RWPE2 (cell line): Measurements from ENCODE around the gene TSTD2.

ENCODE experiments used
- ATAC-seq: fragments of 200-7000 bp; cut with Tn5 transposase; 3 replicates; pipeline ENCODE4 v1.9.1; 2021; ENCODE audit warnings: low read depth
- DNase-seq: peaks from one replicate; pipeline ENCODE4 v3.0.0-alpha.2; 2020; ENCODE audit warnings: low spot score
- H3K27ac ChIP-seq: fragments of 450-650 bp; 2 replicates; pipeline ENCODE4 v1.5.1; 2017; ENCODE audit warnings: mild to moderate bottlenecking; ENCODE audit not compliant: poor library complexity, severe bottlenecking
- H3K27me3 ChIP-seq: fragments of 250-450 bp; sonication (Bioruptor Pico); 2 replicates; pipeline ENCODE4 v1.5.1; 2021; ENCODE audit warnings: mild to moderate bottlenecking, moderate library complexity; ENCODE audit not compliant: insufficient read depth, poor library complexity, severe bottlenecking
- H3K36me3 ChIP-seq: fragments of 250-450 bp; sonication (Bioruptor Pico); 2 replicates; pipeline ENCODE4 v1.5.1; 2020; ENCODE audit warnings: low read depth, mild to moderate bottlenecking, moderate library complexity
- H3K4me1 ChIP-seq: fragments of 250-450 bp; sonication (Bioruptor Pico); 2 replicates; pipeline ENCODE4 v1.5.1; 2021; ENCODE audit warnings: mild to moderate bottlenecking, moderate library complexity; ENCODE audit not compliant: insufficient read depth, poor library complexity, severe bottlenecking
- H3K4me3 ChIP-seq: fragments of 250-450 bp; sonication (Bioruptor Pico); 2 replicates; pipeline ENCODE4 v1.5.1; 2021; ENCODE audit warnings: mild to moderate bottlenecking, moderate library complexity; ENCODE audit not compliant: severe bottlenecking
- H3K9me3 ChIP-seq: fragments of 250-450 bp; sonication (Bioruptor Pico); 2 replicates; pipeline ENCODE4 v1.5.1; 2021; ENCODE audit warnings: mild to moderate bottlenecking, moderate library complexity; ENCODE audit not compliant: severe bottlenecking
- CTCF ChIP-seq: fragments of 450-650 bp; IDR thresholded peaks from one replicate; pipeline ENCODE4 v1.5.1; 2017; ENCODE audit warnings: mild to moderate bottlenecking, moderate library complexity; ENCODE audit not compliant: poor library complexity, severe bottlenecking

TSTD2 gene

GRCh38 chr9:97633859-97634490 lies 807 bp upstream of the TSTD2 start:
- Histone ChIP-seq H3K36me3 (peaks cover 30% of the 10 kb centered on the region), H3K27me3 (no peaks in the 10 kb centered on the region), H3K9me3 (no peaks in the 10 kb centered on the region), H3K4me1 (peaks cover 17% of the 10 kb centered on the region), H3K4me3 (peak overlapping the region; percentile 90), H3K27ac (peak overlapping the region; percentile 91)
- ATAC-seq (peak; percentile 4), DNase-seq (no peak)
- no peak for TF ChIP-seq CTCF

- Histone ChIP-seq H3K4me3 (peak overlapping the region; percentile 90), H3K9me3 (no peaks in the 10 kb centered on the region), H3K4me1 (peaks cover 14% of the 10 kb centered on the region), H3K27me3 (no peaks in the 10 kb centered on the region), H3K27ac (peak overlapping the region; percentile 91), H3K36me3 (peaks cover 26% of the 10 kb centered on the region)
- TF ChIP-seq CTCF, result no peak
- DNase-seq (no peak), ATAC-seq (peak; percentile 13; the same call in 2 of the 3 replicates)
These were observed 752 bp downstream of the TSTD2 start for GRCh38 chr9:97632248-97632984.

GRCh38 chr9:97630591-97630990 lies 2.6 kb downstream of the TSTD2 start:
- no peaks in the 10 kb centered on the region for H3K27me3 ChIP-seq
- no peaks in the 10 kb centered on the region for H3K9me3 ChIP-seq
- ATAC-seq (no peak), DNase-seq (no peak)
- H3K27ac ChIP-seq, result no peak overlapping the region
- peaks cover 3% of the 10 kb centered on the region for H3K4me1 ChIP-seq
- no peak for TF ChIP-seq CTCF
- H3K36me3 ChIP-seq, result peaks cover 32% of the 10 kb centered on the region
- no peak overlapping the region for H3K4me3 ChIP-seq

- Histone ChIP-seq H3K27ac (no peak overlapping the region), H3K9me3 (no peaks in the 10 kb centered on the region), H3K4me3 (no peak overlapping the region), H3K4me1 (no peaks in the 10 kb centered on the region), H3K36me3 (peaks cover 34% of the 10 kb centered on the region), H3K27me3 (no peaks in the 10 kb centered on the region)
- ATAC-seq, result no peak
- no peak for TF ChIP-seq CTCF
- DNase-seq, result no peak
These were observed 4.0 kb downstream of the TSTD2 start for GRCh38 chr9:97629156-97629555.

- no peak for ATAC-seq
- Histone ChIP-seq H3K9me3 (no peaks in the 10 kb centered on the region), H3K4me1 (no peaks in the 10 kb centered on the region), H3K27me3 (no peaks in the 10 kb centered on the region), H3K4me3 (no peak overlapping the region), H3K27ac (no peak overlapping the region), H3K36me3 (peaks cover 32% of the 10 kb centered on the region)
- no peak for DNase-seq
- TF ChIP-seq CTCF, result no peak
These were observed 4.5 kb downstream of the TSTD2 start for GRCh38 chr9:97628668-97629067.
